Limb (tissue), 2 donors: Measurements from ENCODE around the gene RAD51B.
"Not testable (repeated sequence)": the region's sequence is repeated elsewhere in the genome, so short reads cannot be mapped to it uniquely, and the experiment has no call there.

Experiments
- DNase-seq, 2 donors: peaks; one replicate each; pipeline ENCODE4 v3.0.0-alpha.2; 2016; ENCODE audit errors: extremely low spot score in 2 of 2

RAD51B gene

DNA sequence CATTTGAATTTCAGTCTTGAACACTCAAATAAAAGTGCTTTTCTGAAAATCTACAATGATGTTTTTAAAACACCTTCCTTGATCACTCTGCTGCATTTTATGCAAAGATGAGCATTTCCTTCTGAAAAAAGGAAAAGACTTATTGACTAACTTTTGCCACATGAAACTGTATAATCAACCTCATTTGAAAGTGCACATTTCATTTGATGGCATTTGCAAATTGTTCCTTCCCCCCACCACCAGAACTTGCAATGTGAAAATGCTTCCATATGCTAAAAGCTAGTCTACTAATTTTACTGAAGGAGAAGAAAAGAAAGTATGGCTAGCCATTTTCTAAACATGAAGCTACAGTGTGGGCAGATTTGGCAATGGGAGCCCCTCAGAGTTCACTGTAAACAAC is 159.2 kb downstream of the RAD51B start:
- DNase-seq: no peak

DNA sequence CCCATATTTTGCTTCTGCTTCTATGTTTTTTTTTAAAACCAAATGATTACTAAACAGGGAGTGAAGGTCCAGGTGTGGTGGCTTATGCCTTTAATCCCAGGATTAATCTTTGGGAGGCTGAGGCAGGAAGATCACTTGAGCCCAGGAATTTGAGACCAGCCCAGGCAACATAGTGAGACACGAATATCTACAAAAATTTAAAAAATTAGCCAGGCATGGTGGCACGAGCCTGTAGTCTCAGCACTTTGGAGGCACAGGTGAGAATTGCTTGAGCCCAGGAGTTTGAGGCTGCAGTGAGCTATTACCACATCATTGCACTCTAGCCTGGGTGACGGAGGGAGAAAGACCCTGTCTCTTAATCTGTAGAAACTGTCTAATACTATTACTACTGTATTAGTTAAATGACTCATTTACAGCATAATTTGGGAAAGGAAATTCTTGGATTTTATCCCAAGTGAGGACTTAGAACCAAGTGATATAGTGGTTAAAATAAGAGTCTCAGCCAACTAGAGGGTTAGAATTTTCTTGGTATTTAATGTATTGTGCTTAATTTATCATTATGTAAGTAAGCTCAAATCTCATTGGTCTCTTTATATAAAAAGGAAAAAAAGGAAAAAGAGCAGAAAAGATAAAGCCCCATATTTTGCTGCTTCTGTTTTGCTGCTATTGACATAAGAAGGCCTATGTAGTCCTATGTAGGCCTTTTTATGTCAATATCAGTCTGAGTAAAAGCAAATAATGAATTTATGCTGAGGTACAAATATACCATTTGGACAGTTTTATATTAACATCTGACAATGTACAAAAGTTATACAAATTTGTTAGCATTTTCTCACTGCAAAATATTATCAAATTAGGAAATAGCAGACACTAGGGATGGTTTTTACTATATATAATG is 163.4 kb downstream of the RAD51B start:
- DNase-seq: no peak

DNA sequence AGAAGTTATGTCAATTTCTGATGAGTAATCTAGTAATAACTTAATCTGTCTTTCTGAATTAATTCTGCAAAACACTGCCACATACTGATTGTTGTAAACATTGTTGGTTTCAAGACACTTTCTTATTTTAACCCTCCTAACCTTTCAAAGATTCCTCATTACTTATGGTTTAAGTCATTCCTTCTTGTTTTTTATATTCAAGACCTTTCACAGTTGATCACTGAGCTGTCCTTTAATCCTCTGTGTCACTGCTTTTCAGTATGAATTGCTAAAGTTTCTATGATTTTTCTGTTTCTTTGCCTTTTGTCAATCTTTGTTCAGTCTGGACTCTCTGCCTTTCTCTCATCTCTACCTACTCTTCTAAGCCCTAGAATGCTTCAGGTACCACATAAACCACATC is 164.7 kb downstream of the RAD51B start:
- DNase-seq: no peak

DNA sequence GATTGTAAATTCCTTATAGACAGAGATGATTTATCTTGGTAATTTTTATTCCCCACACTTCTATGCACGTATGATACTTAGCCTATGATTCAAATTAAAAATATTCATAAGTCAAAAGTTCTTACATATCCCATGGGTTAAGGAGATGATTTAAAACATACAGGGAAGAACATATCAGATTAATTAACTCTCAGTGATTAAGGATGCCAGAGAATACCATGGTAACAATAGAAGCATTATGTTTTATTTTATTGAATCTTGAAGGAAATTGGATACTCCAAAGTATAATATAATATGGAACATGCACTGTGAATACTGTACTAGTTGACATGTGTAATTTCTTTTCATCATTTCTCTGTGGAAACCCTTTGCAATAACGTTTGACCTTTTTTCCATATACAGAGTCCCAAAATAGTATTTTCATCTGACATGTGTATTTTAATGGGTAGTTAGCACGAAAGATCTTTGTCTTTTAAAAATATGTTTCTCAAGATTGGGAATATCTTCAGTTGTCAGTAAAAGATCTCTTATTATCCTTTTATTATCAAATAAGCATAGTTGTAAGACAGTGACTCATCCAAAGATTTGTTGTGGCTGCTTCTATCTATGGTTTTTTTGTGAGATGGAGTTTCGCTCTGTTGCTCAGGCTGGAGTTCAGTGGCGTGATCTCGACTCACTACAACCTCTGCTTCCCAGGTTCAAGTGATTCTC is 166.7 kb downstream of the RAD51B start:
- DNase-seq: peak in 1 of 2 donors; percentile 49

DNA sequence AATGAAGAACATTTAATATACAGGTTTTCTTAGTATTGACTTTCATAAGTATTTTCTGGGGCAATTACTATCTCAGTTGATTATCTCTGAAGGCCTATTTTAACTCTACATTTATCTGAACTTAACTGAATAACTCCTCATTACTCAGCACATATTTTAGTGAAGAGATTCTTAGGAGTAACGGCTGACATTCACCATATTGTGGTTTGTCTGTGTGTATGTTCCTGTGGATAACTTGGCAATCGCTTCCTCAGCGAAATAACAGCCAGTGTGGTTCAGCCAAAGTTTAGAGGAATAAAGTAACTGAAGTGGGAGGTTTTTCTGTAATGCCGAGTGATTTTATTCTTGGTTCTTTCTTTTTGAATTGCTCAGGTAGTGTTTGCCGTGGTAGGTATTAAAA is 168.0 kb downstream of the RAD51B start:
- DNase-seq: peak; percentile 37 to 83

DNA sequence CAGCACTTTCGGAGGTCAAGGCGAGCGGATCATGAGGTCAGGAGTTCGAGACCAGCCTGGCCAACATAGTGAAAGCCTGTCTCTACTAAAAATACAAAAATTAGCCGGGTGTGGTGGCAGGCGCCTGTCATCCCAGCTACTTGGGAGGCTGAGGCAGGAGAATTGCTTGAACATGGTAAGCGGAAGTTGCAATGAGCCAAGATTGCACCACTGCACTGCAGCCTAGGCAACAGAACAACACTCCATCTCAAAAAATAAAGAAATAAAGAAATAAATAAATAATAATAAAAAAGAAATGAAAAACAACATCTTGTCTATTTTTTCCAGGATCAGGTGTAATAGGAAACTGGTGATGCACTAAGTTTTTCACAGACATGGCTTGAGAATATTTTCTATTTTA is 168.6 kb downstream of the RAD51B start:
- DNase-seq: not testable (repeated sequence)

DNA sequence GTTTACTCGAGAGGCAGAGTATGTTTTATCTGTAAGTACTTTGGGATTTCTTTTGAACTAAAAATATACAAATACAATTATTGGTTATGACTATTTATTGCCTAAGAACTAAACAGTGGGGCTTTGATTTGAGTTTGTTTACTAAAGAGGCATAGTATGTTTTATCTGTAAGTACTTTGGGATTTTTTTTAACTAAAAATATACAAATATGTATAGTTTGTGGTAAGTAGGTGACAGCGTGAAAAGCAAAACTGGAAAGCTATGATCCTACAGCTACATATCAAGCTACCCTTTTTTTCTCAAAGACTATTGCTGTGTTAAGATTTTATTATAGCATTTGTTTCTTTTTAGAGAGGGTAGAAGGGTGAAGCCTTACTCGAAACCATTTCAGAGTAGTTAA is 171.0 kb downstream of the RAD51B start:
- no peak for DNase-seq

DNA sequence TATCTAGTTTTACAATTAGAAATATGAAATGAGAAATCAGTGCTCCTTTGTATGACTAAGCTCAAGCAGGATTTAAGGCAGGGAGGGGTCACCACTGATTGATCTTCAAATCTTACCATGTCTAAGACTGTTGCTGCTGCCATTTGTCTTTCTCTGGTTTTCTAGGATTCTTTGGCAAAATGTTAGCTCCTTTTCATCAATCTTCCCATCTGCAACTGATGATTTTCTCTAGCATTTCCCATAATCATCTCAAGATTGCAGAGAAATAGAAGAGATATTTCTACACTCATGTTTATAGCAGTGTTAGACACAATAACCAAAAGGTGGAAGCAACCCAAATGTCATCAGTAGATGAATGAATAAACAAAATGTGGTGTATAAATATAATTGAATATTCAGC is 175.0 kb downstream of the RAD51B start:
- DNase-seq: no peak

DNA sequence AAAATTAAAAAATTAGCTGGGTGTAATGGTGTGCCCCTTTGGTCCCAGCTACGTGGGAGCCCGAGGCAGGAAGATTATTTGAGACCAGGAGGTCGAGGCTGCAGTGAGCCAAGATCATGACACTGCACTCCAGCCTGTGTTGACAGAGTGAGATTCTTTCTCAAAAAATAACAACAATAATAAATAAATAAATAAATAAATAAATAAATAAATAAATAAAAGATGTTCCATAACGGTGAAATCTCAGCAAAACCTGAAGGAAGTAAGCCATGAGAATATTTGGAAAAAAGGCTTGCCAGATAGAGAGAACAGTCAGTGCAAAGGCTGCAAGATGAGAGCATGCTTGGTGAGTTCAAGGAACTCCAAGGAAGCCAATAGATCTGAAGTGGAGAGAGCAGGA is 176.7 kb downstream of the RAD51B start:
- no peak for DNase-seq

DNA sequence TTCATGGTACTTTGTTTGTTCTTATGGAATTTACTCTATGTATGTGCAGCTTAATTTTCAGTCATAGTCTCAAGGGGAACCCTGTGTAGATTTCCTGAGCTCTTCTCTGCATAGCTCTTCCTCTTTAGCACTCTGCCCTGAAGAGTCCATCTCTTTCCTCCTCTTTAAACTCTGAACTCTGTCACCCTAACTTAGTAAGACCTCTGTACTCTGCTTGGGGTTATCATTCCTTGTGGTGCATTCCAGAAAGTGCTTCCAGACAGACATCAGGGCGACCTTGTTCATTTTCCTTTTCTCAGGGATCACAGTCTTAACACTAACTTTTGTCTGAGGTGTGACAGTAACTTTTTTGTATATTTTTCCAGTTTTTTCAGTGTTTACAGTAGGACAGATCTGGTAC is 179.3 kb downstream of the RAD51B start:
- DNase-seq: no peak

DNA sequence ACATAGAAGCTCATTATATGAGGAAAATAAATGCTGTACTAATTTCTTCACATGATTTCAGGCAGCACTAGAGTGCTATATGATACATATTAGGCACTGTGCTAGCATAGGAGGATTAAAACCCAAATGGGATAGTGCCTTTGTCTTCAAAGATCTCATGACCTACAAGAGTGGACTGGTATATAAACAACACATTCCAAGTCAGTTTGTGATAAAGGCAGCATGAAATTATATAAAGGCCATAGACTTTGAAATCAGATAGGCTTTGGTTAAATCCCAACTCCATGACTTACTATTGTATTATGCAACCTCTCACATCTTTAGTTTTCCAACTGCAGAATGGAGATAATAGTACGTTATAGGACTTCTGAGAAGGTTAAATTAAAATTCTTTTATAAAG is 179.7 kb downstream of the RAD51B start:
- no peak for DNase-seq

DNA sequence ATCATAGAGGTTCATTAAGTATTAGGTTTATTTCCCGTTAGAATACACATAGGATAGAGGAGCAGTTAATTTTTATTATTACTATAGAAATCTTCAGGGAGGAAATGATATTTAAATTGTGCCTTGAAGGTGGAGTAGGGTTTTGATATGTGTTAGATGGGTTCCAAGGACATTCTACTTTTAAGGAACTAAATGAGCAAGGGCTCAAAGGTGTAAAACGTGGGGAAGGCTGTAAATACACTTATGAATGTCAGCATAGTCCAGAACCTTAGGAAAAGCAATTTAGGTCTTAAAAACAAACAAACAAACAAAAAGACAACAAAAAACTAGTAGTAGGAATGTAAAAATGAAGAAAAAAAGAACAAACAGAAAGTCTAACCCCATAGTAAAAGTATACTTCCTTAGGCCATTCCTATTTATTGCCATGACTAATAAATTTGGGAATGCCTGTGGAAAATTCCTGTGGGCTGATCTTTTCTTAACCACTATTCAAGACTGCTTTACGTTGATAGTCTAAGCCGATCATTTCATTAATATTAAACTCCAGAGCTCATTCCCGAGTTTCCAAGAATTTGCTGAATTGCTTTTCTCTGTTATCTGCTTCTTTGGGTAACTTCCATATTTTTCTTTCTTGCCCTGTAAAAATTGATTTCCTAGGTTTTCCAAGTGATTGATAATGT is 180.3 kb downstream of the RAD51B start:
- DNase-seq: peak in 1 of 2 donors; percentile 83

DNA sequence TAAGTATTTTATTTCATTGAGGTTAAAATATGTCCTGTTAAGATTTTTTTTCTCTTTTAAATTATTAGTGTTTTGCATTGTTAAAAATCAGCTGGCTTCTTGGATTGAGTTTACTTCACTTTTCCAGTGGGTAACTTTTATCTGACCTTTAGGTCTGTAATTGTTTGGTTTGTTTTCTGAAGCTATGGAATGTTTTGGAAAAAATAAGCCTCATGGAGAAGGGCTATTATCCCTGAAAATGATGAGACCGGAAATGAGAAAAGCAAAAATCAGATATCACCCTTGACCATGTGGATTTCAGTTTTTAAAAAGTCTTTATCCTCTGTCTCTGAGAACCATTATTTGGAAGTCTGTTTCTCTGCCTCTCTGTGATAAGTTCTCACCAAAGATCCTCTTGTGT is 180.9 kb downstream of the RAD51B start:
- DNase-seq: no peak

DNA sequence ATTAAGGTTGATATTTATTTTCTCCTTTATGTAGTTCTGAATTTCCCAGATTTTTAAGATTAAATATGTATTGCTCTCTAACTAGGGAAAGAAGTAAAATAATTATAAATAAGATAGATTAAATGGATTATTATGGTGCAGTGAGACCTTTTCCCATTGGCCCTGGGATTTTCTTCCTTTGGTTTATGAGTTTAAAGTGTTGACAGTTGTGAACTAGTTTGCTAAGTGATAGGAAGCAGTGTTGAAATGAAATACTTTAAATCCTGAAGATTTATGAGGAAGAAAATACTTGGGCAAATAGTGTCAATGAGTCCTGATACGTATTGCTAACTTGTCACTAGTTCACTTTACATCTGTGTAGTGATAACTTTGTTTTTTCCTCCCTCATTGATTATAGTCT is 188.9 kb downstream of the RAD51B start:
- no peak for DNase-seq

DNA sequence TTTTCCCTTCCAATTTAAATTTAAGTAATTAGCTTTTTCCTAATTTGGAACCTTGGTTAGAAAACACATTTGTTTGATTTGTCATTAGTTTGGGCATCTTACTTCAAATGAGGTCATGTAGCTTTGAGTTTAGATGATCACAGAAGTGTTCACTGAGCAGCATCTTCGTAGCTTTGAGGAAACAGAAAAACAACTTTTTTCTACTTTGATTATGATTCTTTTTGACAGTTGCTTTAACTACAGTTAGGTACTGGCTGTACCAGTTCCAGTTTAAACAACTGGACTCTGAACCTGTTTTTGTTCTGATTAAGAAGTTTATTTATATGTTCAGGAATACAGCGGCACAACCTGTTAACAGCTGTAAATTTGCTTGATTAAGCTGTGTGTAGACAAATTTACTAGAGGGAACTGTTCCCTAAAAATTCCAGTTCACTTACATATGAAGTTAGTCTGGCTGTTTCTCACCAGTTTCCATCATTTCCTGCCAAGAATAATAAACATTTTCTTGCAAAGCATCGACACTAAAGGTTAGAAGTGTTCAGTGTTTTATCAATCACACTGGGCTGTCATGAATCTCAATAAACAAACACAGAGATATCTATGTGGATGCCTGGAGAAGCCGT is 191.9 kb downstream of the RAD51B start:
- DNase-seq: peak in 1 of 2 donors; percentile 68

DNA sequence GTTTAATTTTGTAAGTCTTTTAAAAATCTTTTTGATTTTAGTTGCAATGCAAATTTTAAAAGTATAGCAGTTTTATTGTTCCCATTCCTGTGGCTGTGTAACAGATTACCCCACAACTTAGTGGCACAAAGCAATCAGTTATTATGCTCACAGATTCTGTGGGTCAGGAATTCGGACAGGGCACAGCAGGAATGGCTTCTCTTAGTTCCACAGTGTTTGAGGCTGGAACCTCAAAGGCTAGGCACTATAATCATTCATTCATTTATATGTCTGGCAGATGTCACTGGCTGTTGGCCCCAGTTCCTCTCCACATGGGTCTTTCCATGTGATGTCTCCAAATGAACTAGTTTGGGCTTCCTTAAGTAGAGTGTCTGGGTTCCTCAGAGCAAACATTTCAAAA is 193.3 kb downstream of the RAD51B start:
- no peak for DNase-seq

DNA sequence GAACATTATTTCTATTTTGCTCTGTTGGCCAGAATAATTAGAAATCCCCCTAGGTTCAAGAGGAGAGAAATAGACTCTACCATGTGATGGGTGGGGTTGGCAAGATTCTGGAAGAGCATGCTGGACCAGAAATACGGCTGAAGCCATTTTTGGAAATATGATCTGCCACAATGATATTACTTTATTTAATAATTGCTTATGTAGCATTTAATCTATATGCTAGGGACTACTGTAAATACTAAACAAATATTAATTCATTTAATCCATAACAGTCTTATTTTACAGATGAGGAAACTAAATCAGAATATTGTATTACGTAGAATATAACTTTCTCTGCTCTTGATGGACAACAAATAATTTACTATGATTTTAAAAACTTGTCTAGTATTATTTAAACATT is 193.7 kb downstream of the RAD51B start:
- DNase-seq: no peak

DNA sequence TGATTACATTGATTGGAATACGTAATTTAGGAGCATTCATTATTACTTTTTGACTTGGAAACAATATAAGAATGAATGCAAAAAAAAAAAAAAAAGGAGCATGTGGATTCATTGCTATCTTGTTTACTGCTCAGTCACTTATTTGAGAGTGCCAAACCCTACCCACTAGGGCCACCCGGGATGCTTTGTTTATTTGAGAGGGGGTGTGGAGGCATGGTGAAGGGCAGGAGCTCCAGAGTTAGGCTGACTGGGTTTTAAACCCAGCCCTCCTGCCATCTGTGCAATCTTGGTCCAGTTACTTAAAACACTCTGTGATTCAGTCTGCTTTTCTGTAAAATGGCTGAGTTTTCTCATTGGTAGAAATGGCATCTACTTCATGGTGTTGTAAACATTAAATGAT is 195.2 kb downstream of the RAD51B start:
- no peak for DNase-seq

DNA sequence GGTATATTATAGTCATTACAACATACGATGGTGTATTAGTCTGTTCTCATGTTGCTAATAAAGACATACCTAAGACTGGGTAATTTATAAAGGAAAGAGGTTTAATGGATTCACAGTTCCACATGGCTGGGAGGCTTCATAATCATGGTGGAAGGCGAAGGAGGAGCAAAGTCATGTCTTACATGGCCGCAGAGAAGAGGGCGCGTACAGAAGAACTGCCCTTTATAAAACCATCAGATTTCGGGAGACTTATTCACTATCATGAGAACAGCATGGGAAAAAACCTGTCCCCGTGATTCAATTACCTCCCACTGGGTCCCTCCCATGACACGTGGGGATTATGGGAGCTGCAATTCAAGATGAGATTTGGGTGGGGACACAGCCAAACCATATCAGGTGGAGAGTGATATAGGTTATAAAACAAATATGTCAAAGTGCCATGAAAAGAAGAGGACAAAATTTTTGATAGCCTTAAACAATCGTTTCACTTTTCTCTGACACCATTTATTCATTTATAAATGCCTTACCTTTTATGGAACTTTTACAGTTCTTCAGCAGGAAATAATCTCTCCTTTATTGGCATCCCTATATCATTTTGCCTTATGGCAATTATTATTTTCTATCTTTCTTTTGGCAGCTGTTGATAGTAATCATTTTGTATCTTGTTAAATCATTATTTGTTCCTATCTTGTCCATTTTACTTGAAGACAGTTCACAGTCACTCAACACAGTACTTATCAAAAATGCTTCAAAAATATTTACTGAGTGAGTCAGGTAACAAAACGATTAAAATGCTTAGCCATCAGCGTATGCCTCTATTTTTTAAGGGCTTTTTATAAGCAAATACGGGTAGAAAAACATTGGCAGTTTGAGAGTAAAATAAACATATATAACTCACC is 196.0 kb downstream of the RAD51B start:
- DNase-seq: no peak

DNA sequence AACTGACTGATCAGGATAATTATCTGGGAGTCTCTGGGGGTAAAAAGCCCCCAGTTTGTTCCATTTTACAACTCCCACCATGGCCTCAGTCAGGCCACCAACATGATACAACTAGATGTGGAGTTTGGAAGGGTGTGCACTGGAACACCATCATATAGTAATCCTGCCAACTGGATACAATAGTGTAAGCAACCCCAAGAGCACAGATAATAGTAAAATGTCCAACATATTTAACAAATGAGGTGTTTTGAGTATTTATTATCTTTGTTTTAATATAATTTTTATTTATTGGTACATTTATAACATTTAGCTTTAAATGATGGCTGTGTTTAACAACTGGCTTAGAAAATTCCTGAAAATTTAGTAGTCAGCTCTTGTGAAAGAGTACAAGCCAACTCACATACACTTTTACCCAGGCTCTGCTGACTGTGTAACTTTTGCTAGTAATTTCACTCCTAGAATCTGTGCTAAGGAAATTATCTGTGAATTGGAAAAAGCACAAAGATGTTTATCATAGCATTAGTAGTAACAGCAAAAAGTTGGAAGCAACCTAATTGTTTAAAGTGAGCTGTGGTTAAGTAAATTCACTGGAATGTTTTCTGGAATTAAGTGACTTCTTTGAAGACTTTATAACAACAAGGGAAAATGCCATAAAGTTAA is 196.8 kb downstream of the RAD51B start:
- no peak for DNase-seq
